ENCODE measurements around the gene ADGRD1.
"Not testable (repeated sequence)": the region's sequence is repeated elsewhere in the genome, so short reads cannot be mapped to it uniquely, and the experiment has no call there.

ADGRD1 gene

DNA sequence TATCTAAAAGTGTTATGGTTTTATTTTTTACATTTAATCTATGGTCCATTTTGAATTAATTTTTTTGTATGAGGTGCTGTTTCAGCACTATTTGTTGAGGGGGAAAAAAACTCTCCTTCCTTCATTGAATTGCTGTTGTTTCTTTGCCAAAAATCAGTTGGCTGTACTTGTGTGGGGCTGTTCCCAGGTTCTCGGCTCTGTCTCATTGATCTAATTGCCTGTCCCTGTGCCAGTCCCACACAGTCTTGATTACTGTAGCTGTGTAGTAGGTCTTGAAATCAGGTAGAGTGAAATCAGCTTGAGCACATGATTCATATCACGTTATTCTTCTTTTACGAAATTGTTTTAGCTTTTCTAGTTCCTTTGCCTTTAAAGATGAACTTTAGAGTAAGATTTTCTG is 109.7 kb downstream of the ADGRD1 start:
- Histone ChIP-seq H3K4me1 (ENCODE audit: control insufficient read depth in 1 of 2, insufficient read depth in 2 of 2, low read length in 2 of 2) (no peaks in the 10 kb centered on the region), H3K9ac (ENCODE audit: low read depth in 1 of 2, low read length in 2 of 2) (no peak overlapping the region), H3K27ac (ENCODE audit: low read depth, low read length) (no peak overlapping the region), H3K9me3 (ENCODE audit: control insufficient read depth in 1 of 2, low read length in 2 of 2) (no peaks in the 10 kb centered on the region), H3K36me3 (ENCODE audit: control insufficient read depth in 1 of 2, insufficient read depth in 2 of 2, low read length in 2 of 2) (no peaks in the 10 kb centered on the region), H3K27me3 (ENCODE audit: control insufficient read depth in 1 of 2, insufficient read depth in 2 of 2, low read length in 2 of 2) (no peaks in the 10 kb centered on the region), H3K4me3 (ENCODE audit: low read depth in 1 of 2, low read length in 2 of 2) (no peak overlapping the region)

DNA sequence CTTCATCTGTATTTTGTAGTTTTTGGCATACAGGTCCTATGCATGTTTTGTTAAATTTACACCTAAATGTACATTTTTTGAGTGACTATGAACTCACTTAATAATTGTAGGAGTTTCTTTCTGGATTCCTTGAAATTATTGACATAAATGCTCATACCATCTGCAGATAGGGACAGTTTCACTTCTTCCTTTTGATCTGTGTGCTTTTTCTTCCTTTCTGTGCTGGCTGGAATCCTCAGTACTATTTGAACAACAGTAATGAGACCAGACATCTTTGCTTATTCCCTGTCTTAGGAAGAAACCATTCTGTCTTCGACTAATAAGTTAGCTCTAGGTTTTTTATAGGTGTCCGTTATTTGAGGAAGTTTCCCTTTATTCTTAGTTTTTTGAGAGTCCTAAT is 110.3 kb downstream of the ADGRD1 start:
- no peak overlapping the region for H3K9ac ChIP-seq (ENCODE audit: low read depth in 1 of 2, low read length in 2 of 2)
- no peaks in the 10 kb centered on the region for H3K27me3 ChIP-seq (ENCODE audit: control insufficient read depth in 1 of 2, insufficient read depth in 2 of 2, low read length in 2 of 2)
- H3K4me3 ChIP-seq (ENCODE audit: low read depth in 1 of 2, low read length in 2 of 2): no peak overlapping the region
- H3K4me1 ChIP-seq (ENCODE audit: control insufficient read depth in 1 of 2, insufficient read depth in 2 of 2, low read length in 2 of 2): no peaks in the 10 kb centered on the region
- no peaks in the 10 kb centered on the region for H3K9me3 ChIP-seq (ENCODE audit: control insufficient read depth in 1 of 2, low read length in 2 of 2)
- H3K27ac ChIP-seq (ENCODE audit: low read depth, low read length): no peak overlapping the region
- no peaks in the 10 kb centered on the region for H3K36me3 ChIP-seq (ENCODE audit: control insufficient read depth in 1 of 2, insufficient read depth in 2 of 2, low read length in 2 of 2)

- no peaks in the 10 kb centered on the region for H3K9me3 ChIP-seq (ENCODE audit: control insufficient read depth in 1 of 2, low read length in 2 of 2)
- H3K27me3 ChIP-seq (ENCODE audit: control insufficient read depth in 1 of 2, insufficient read depth in 2 of 2, low read length in 2 of 2): no peaks in the 10 kb centered on the region
- no peaks in the 10 kb centered on the region for H3K36me3 ChIP-seq (ENCODE audit: control insufficient read depth in 1 of 2, insufficient read depth in 2 of 2, low read length in 2 of 2)
- no peak overlapping the region for H3K9ac ChIP-seq (ENCODE audit: low read depth in 1 of 2, low read length in 2 of 2)
- no peaks in the 10 kb centered on the region for H3K4me1 ChIP-seq (ENCODE audit: control insufficient read depth in 1 of 2, insufficient read depth in 2 of 2, low read length in 2 of 2)
- no peak overlapping the region for H3K4me3 ChIP-seq (ENCODE audit: low read depth in 1 of 2, low read length in 2 of 2)
- H3K27ac ChIP-seq (ENCODE audit: low read depth, low read length): no peak overlapping the region
Observed at GRCh38 chr12:131065279-131065678, 111.6 kb downstream of the ADGRD1 start.

- H3K36me3 ChIP-seq (ENCODE audit: control insufficient read depth in 1 of 2, insufficient read depth in 2 of 2, low read length in 2 of 2): no peaks in the 10 kb centered on the region
- H3K27me3 ChIP-seq (ENCODE audit: control insufficient read depth in 1 of 2, insufficient read depth in 2 of 2, low read length in 2 of 2): no peaks in the 10 kb centered on the region
- no peak overlapping the region for H3K4me3 ChIP-seq (ENCODE audit: low read depth in 1 of 2, low read length in 2 of 2)
- no peak overlapping the region for H3K27ac ChIP-seq (ENCODE audit: low read depth, low read length)
- H3K9me3 ChIP-seq (ENCODE audit: control insufficient read depth in 1 of 2, low read length in 2 of 2): no peaks in the 10 kb centered on the region
- H3K9ac ChIP-seq (ENCODE audit: low read depth in 1 of 2, low read length in 2 of 2): no peak overlapping the region
- H3K4me1 ChIP-seq (ENCODE audit: control insufficient read depth in 1 of 2, insufficient read depth in 2 of 2, low read length in 2 of 2): no peaks in the 10 kb centered on the region
Observed at GRCh38 chr12:131065801-131066200, 112.1 kb downstream of the ADGRD1 start.

- Histone ChIP-seq H3K9me3 (ENCODE audit: control insufficient read depth in 1 of 2, low read length in 2 of 2) (no peaks in the 10 kb centered on the region), H3K9ac (ENCODE audit: low read depth in 1 of 2, low read length in 2 of 2) (no peak overlapping the region), H3K27ac (ENCODE audit: low read depth, low read length) (no peak overlapping the region), H3K4me3 (ENCODE audit: low read depth in 1 of 2, low read length in 2 of 2) (no peak overlapping the region), H3K36me3 (ENCODE audit: control insufficient read depth in 1 of 2, insufficient read depth in 2 of 2, low read length in 2 of 2) (no peaks in the 10 kb centered on the region), H3K4me1 (ENCODE audit: control insufficient read depth in 1 of 2, insufficient read depth in 2 of 2, low read length in 2 of 2) (no peaks in the 10 kb centered on the region), H3K27me3 (ENCODE audit: control insufficient read depth in 1 of 2, insufficient read depth in 2 of 2, low read length in 2 of 2) (no peaks in the 10 kb centered on the region)
Observed at GRCh38 chr12:131066207-131066885, 112.6 kb downstream of the ADGRD1 start.

- Histone ChIP-seq H3K27ac (ENCODE audit: low read depth, low read length) (no peak overlapping the region), H3K9me3 (ENCODE audit: control insufficient read depth in 1 of 2, low read length in 2 of 2) (no peaks in the 10 kb centered on the region), H3K4me3 (ENCODE audit: low read depth in 1 of 2, low read length in 2 of 2) (no peak overlapping the region), H3K36me3 (ENCODE audit: control insufficient read depth in 1 of 2, insufficient read depth in 2 of 2, low read length in 2 of 2) (no peaks in the 10 kb centered on the region), H3K4me1 (ENCODE audit: control insufficient read depth in 1 of 2, insufficient read depth in 2 of 2, low read length in 2 of 2) (no peaks in the 10 kb centered on the region), H3K9ac (ENCODE audit: low read depth in 1 of 2, low read length in 2 of 2) (no peak overlapping the region), H3K27me3 (ENCODE audit: control insufficient read depth in 1 of 2, insufficient read depth in 2 of 2, low read length in 2 of 2) (no peaks in the 10 kb centered on the region)
Observed at GRCh38 chr12:131066886-131067490, 113.3 kb downstream of the ADGRD1 start.

GRCh38 chr12:131067981-131068851 is 114.5 kb downstream of the ADGRD1 start:
- Histone ChIP-seq H3K27me3 (ENCODE audit: control insufficient read depth in 1 of 2, insufficient read depth in 2 of 2, low read length in 2 of 2) (no peaks in the 10 kb centered on the region), H3K4me1 (ENCODE audit: control insufficient read depth in 1 of 2, insufficient read depth in 2 of 2, low read length in 2 of 2) (no peaks in the 10 kb centered on the region), H3K27ac (ENCODE audit: low read depth, low read length) (no peak overlapping the region), H3K9ac (ENCODE audit: low read depth in 1 of 2, low read length in 2 of 2) (no peak overlapping the region), H3K4me3 (ENCODE audit: low read depth in 1 of 2, low read length in 2 of 2) (no peak overlapping the region), H3K36me3 (ENCODE audit: control insufficient read depth in 1 of 2, insufficient read depth in 2 of 2, low read length in 2 of 2) (no peaks in the 10 kb centered on the region), H3K9me3 (ENCODE audit: control insufficient read depth in 1 of 2, low read length in 2 of 2) (no peaks in the 10 kb centered on the region)

GRCh38 chr12:131068926-131069720 is 115.4 kb downstream of the ADGRD1 start:
- H3K4me3 ChIP-seq (ENCODE audit: low read depth in 1 of 2, low read length in 2 of 2); H3K27me3 ChIP-seq (ENCODE audit: control insufficient read depth in 1 of 2, insufficient read depth in 2 of 2, low read length in 2 of 2); H3K36me3 ChIP-seq (ENCODE audit: control insufficient read depth in 1 of 2, insufficient read depth in 2 of 2, low read length in 2 of 2); H3K9ac ChIP-seq (ENCODE audit: low read depth in 1 of 2, low read length in 2 of 2); H3K9me3 ChIP-seq (ENCODE audit: control insufficient read depth in 1 of 2, low read length in 2 of 2); H3K4me1 ChIP-seq (ENCODE audit: control insufficient read depth in 1 of 2, insufficient read depth in 2 of 2, low read length in 2 of 2); H3K27ac ChIP-seq (ENCODE audit: low read depth, low read length): not testable (repeated sequence)

- H3K27ac ChIP-seq (ENCODE audit: low read depth, low read length); H3K4me3 ChIP-seq (ENCODE audit: low read depth in 1 of 2, low read length in 2 of 2); H3K36me3 ChIP-seq (ENCODE audit: control insufficient read depth in 1 of 2, insufficient read depth in 2 of 2, low read length in 2 of 2): not testable (repeated sequence)
Observed at GRCh38 chr12:131070136-131070535, 116.4 kb downstream of the ADGRD1 start.

GRCh38 chr12:131070668-131071067 is 117.0 kb downstream of the ADGRD1 start:
- H3K9ac ChIP-seq (ENCODE audit: low read depth in 1 of 2, low read length in 2 of 2); H3K4me1 ChIP-seq (ENCODE audit: control insufficient read depth in 1 of 2, insufficient read depth in 2 of 2, low read length in 2 of 2); H3K4me3 ChIP-seq (ENCODE audit: low read depth in 1 of 2, low read length in 2 of 2); H3K9me3 ChIP-seq (ENCODE audit: control insufficient read depth in 1 of 2, low read length in 2 of 2); H3K27me3 ChIP-seq (ENCODE audit: control insufficient read depth in 1 of 2, insufficient read depth in 2 of 2, low read length in 2 of 2); H3K36me3 ChIP-seq (ENCODE audit: control insufficient read depth in 1 of 2, insufficient read depth in 2 of 2, low read length in 2 of 2); H3K27ac ChIP-seq (ENCODE audit: low read depth, low read length): not testable (repeated sequence)

More at GRCh38 chr12:131070136-131070535, 116.4 kb downstream of the ADGRD1 start:
- H3K27me3 ChIP-seq (ENCODE audit: control insufficient read depth in 1 of 2, insufficient read depth in 2 of 2, low read length in 2 of 2); H3K9me3 ChIP-seq (ENCODE audit: control insufficient read depth in 1 of 2, low read length in 2 of 2); H3K4me1 ChIP-seq (ENCODE audit: control insufficient read depth in 1 of 2, insufficient read depth in 2 of 2, low read length in 2 of 2); H3K9ac ChIP-seq (ENCODE audit: low read depth in 1 of 2, low read length in 2 of 2): not testable (repeated sequence)

Data from duodenal mucosa (tissue), 2 donors.